Measurements from ENCODE around the gene COA8.

GRCh38 chr14:103548463-103549351 lies 14.1 kb upstream of the COA8 start:
- TF ChIP-seq CTCF (IDR thresholded peaks at IDR 0.05), result no peak
- no peak for TF ChIP-seq POLR2A (IDR thresholded peaks at IDR 0.05)
